GM18507 (cell line): ENCODE data around the gene ZDHHC5.

ENCODE experiments used
- DNase-seq: peaks from one replicate; pipeline ENCODE4 v3.0.0; 2011; ENCODE audit warnings: low read depth; ENCODE audit not compliant: insufficient read length; ENCODE audit errors: extremely low spot score
- FAIRE-seq: peaks from 2 replicates; lab custom pipeline; 2011; peaks lifted over from hg19 to GRCh38; lab: Jason Lieb, UNC

Gene ZDHHC5

DNA sequence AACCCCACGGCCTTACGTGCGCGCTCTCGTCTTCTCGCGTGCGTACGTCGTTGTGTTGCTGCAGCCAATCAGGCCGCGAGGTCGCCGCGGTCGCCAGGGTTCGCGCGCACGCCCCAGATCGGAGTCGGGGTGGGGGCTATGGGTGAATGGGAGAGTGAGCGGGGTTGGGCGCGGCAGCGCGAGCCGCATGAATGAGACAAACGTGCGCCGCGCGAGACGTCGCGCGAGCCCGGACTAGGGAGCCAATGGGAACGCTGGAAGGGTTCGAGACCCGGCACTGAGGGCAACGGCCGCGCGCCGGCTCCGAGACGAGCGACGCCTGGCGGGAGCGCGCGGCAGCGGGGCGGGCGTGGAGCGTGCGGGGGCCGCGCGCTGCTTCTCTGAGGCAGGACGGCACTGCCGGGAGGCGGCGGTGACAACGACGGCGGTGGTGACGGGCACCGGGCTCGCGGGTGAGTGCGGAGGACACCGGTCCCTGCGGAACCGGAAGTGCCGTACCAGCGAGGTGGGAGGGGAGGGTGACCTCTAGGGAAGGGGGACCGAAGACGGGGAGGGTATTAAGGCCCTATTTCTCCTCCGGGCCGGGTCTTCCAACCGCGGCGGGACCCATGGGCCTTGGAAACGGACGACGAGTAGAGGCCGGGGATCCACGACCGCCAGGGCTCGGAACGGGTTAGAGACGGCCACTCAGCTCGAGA, at the start of gene ZDHHC5:
TSS of gene ZDHHC5 (plus strand) at position 379 of the 698 bp plus-strand sequence. CDS start 4,977 bp downstream, outside the sequence.
- DNase-seq (peak; percentile 93), FAIRE-seq (peak; percentile 96)

DNA sequence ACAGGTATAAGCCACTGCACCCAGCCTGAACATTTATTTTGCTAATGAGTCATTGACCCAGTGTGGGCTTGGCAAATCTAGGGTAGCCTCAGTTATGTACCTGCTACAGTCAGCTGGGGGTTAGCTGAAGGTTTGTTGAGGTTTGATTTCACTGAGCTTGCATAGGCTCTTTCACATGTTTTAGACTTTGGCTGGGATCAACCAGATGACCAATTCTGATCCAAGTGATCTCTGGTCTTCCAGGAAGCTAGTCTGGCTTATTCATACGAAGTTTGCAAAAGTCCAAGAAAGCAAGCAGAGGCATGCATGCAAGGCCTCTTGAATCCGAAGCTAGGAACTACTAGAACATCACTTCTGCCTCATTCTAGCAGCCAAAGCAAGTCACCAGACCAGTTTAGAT, 49.5 kb upstream of the ZDHHC5 start:
- DNase-seq (no peak), FAIRE-seq (no peak)

DNA sequence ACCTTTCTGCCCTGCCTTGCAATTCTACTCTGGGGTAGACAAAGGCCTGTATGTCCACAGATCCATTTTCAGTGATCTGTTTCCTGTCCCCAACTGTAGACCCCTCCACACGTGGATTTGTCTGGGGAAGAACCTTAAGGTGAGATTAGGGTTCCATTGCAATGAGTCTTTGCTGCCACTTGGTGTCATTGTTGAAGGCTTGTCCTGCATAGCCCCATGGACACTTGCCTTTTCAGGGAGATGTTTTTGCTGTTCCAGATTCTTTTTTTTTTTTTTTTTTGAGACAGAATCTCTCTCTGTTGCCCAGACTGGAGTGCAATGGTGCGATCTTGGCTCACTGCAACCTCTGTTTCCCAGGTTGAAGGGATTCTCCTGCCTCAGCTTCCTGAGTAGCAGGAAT, 48.6 kb upstream of the ZDHHC5 start:
- DNase-seq (no peak), FAIRE-seq (no peak)

GRCh38 chr11:57620467-57620866, 47.4 kb upstream of the ZDHHC5 start:
- DNase-seq: no peak
- FAIRE-seq: no peak

- no peak for FAIRE-seq
- no peak for DNase-seq
Measured at GRCh38 chr11:57622263-57622662, 45.7 kb upstream of the ZDHHC5 start.

- DNase-seq (no peak), FAIRE-seq (no peak)
Measured at GRCh38 chr11:57624864-57625263, 43.0 kb upstream of the ZDHHC5 start.

DNA sequence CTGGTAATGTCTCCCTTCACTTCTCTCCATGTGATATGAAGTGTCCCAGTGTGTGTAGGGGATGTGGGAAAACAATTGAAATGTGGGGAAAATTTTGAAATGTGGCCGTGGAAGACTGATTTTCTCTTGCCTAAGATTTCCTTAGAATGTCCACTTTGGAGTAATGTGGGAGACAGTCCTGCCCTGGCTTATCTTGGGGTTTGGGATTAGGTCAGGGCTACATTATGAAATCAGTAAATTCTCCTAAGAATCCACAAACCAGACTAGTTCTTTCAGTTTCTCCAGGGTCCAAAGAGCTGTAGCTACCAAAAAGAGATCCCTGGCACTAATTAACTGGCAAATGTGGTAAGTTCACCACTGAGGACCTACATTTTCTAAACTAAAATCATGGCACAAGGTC, 41.0 kb upstream of the ZDHHC5 start:
- DNase-seq: no peak
- FAIRE-seq: no peak

GRCh38 chr11:57630171-57630570, 37.7 kb upstream of the ZDHHC5 start:
- DNase-seq (no peak), FAIRE-seq (no peak)

GRCh38 chr11:57632116-57632515, 35.8 kb upstream of the ZDHHC5 start:
- no peak for DNase-seq
- no peak for FAIRE-seq

GRCh38 chr11:57633394-57634070, 34.4 kb upstream of the ZDHHC5 start:
- DNase-seq (no peak), FAIRE-seq (no peak)

DNA sequence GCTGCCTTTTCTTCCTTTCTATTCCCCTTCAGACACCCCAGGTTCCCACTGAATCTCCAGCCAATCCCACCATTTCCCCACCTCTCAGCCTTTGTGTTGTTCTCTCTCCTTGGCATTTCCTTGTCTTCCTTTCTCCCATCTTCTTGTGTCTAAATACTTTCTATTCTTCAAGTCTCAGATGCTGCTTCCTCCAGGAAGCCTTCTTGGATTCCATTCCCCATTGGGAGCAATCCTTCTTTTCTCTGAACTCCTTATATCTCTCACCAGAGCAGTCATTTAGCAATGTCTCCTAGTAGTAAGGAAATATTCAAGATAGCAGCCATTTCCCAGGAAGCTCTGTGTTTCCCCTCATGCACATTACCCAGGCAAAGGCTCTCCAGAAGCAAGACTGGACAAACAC, 33.6 kb upstream of the ZDHHC5 start:
- FAIRE-seq: no peak
- no peak for DNase-seq

DNA sequence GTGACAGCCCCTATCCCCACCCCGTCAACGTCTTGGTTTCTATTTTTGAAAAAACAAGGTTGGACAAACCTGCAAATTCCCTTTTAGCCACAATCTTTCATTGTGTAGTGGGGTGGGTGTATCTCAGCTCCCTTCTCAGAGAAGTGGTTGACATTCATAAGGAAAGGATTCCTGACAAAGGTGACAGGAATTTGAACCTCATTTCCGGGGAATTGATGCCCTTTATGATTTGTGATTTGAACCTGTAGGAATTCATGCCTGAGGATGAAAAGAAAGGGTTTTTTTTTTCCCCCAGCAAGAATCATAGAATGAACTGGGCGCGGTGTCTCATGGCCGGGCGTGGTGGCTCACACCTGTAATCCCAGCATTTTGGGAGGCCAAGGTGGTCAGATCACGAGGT, 32.7 kb upstream of the ZDHHC5 start:
- no peak for FAIRE-seq
- DNase-seq: no peak

DNA sequence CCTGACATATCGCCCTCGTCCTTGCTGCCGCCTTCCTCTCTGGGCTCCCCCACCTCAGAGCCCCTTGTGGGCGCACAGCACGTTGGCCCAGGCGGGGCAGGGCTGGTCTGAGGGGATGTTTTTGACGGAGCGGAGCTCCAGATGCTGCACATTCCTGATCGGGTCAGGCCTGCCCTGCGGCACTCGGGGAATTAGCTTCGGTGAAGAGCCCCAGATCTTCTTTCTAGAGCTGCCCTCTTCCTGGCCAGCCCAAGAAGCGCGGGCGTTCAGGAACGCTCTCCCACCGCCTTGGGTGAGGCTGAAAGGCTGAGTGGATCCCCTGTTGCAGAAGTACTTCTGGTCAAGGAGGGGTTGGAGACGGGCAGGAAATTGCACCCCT, 30.3 kb upstream of the ZDHHC5 start:
- DNase-seq (no peak), FAIRE-seq (no peak)

- no peak for DNase-seq
- peak; percentile 55 for FAIRE-seq
Measured at GRCh38 chr11:57638005-57638781, 29.7 kb upstream of the ZDHHC5 start.

- no peak for FAIRE-seq
- no peak for DNase-seq
Measured at GRCh38 chr11:57638811-57639320, 29.0 kb upstream of the ZDHHC5 start.

- no peak for FAIRE-seq
- DNase-seq: no peak
Measured at GRCh38 chr11:57639321-57640067, 28.4 kb upstream of the ZDHHC5 start.

- FAIRE-seq (no peak), DNase-seq (no peak)
Measured at GRCh38 chr11:57640068-57640800, 27.7 kb upstream of the ZDHHC5 start.

- peak; percentile 81 for FAIRE-seq
- DNase-seq: no peak
Measured at GRCh38 chr11:57641011-57641807, 26.7 kb upstream of the ZDHHC5 start.
